Caco-2 (cell line): ENCODE measurements around the gene MAML2. TPM values are rescaled to one million over a fixed set of nuclear protein-coding genes. Genes with fewer than 3 reads are reported as not detected.

Experiments
- BruUV-seq: library from RNA; stranded (reverse); fragments of 400-500 nt; replicated peaks from 2 replicates; lab custom pipeline; 2021; lab: Mats Ljungman, UMichigan
- CTCF ChIA-PET: fragments of 300-600 bp; sonication (Branson Sonifier 250); formaldehyde crosslinking; loops from one replicate; lab custom pipeline; 2022; ENCODE audit warnings: antibody characterized with exemption; lab: Charles Lee
- POLR2A ChIA-PET: fragments of 300-600 bp; sonication (Branson Sonifier 250); formaldehyde crosslinking; loops from one replicate; lab custom pipeline; 2022; ENCODE audit warnings: antibody characterized with exemption; lab: Charles Lee
- DNase-seq, 2 experiments: peaks; one replicate each; pipeline versions ENCODE4 v3.0.0 to v3.0.0-alpha.2; 2020 to 2022
- H3K27me3 ChIP-seq: replicated peaks from 2 replicates; pipeline ENCODE4 v1.6.0; 2011; ENCODE audit warnings: low read length; ENCODE audit not compliant: control insufficient read depth, insufficient read depth
- H3K36me3 ChIP-seq: 2 replicates; pipeline ENCODE4 v1.5.1; 2011; ENCODE audit warnings: low read length; ENCODE audit not compliant: control insufficient read depth, insufficient read depth
- H3K4me1 ChIP-seq: fragments of 250-450 bp; sonication (Bioruptor Pico); 2 replicates; pipeline ENCODE4 v1.5.1; 2020; ENCODE audit warnings: mild to moderate bottlenecking
- H3K4me3 ChIP-seq: 2 replicates; pipeline ENCODE4 v1.5.1; 2011; ENCODE audit warnings: low read depth, mild to moderate bottlenecking, control low read depth, low read length
- H3K9me3 ChIP-seq: fragments of 250-450 bp; sonication (Bioruptor Pico); 2 replicates; pipeline ENCODE4 v1.5.1; 2020; ENCODE audit warnings: mild to moderate bottlenecking, moderate library complexity
- H3K27ac Mint-ChIP-seq: one replicate; pipeline ENCODE4 v1.8.0; 2022; ENCODE audit warnings: mixed read lengths; ENCODE audit not compliant: unreplicated experiment
- H3K27me3 Mint-ChIP-seq: one replicate; pipeline ENCODE4 v1.8.0; 2022; ENCODE audit warnings: mixed read lengths; ENCODE audit not compliant: insufficient read depth, unreplicated experiment
- H3K36me3 Mint-ChIP-seq: one replicate; pipeline ENCODE4 v1.8.0; 2022; ENCODE audit warnings: mild to moderate bottlenecking, mixed read lengths; ENCODE audit not compliant: insufficient read depth, unreplicated experiment
- H3K4me1 Mint-ChIP-seq: one replicate; pipeline ENCODE4 v1.8.0; 2022; ENCODE audit warnings: low read depth, mixed read lengths; ENCODE audit not compliant: unreplicated experiment
- H3K4me3 Mint-ChIP-seq: one replicate; pipeline ENCODE4 v1.8.0; 2022; ENCODE audit warnings: mild to moderate bottlenecking, moderate library complexity, mixed read lengths; ENCODE audit not compliant: unreplicated experiment
- H3K9me3 Mint-ChIP-seq: one replicate; pipeline ENCODE4 v1.8.0; 2022; ENCODE audit warnings: mixed read lengths; ENCODE audit not compliant: unreplicated experiment
- CTCF ChIP-seq, 2 experiments: fragments of 200-600 bp in 1 of 2; IDR thresholded peaks; 1 replicate in 1 of 2; 2 replicates in 1 of 2; pipeline versions ENCODE4 v1.5.1 to v1.8.0; 2011 to 2022; ENCODE audit warnings: antibody characterized with exemption in 1 of 2, control low read depth in 1 of 2, inconsistent platforms in 1 of 2, low read depth in 1 of 2, low read length in 1 of 2, mild to moderate bottlenecking in 1 of 2, moderate library complexity in 1 of 2; ENCODE audit not compliant: insufficient read depth in 1 of 2, severe bottlenecking in 1 of 2, unreplicated experiment in 1 of 2
- intact Hi-C: fragments of 100-400 bp; cut with micrococcal nuclease; formaldehyde crosslinking; loops from one replicate; pipeline ENCODE4 v1.10.0; 2022; ENCODE audit not compliant: unreplicated experiment
- total RNA-seq: library from RNA; stranded (reverse); gene quantifications from 2 replicates; pipeline ENCODE4 v1.2.3, GENCODE V29; 2022

MAML2 gene
- total RNA-seq, 1 experiment from 2014 or later, result 11.5 TPM

- BruUV-seq, result no TSS peak
- no peaks in the 10 kb centered on the region for H3K27me3 ChIP-seq
- no peaks in the 10 kb centered on the region for H3K27me3 Mint-ChIP-seq
- peaks cover 26% of the 10 kb centered on the region for H3K4me1 Mint-ChIP-seq
- H3K4me3 ChIP-seq, result no peak overlapping the region
- H3K36me3 Mint-ChIP-seq, result no peaks in the 10 kb centered on the region
- intact Hi-C loops, result no loop called here
- CTCF ChIA-PET, result no interaction called here
- POLR2A ChIA-PET, result no interaction called here
- H3K9me3 ChIP-seq, result peaks cover 36% of the 10 kb centered on the region
- peaks cover 11% of the 10 kb centered on the region; the same call in 1 of the 2 replicates for H3K4me1 ChIP-seq
- no peaks in the 10 kb centered on the region for H3K36me3 ChIP-seq
- H3K27ac Mint-ChIP-seq, result peak overlapping the region; percentile 5
- peak; percentile 38 to 61 for DNase-seq
- no peak overlapping the region for H3K4me3 Mint-ChIP-seq
- peaks cover 58% of the 10 kb centered on the region for H3K9me3 Mint-ChIP-seq
- TF ChIP-seq CTCF (IDR thresholded peaks at IDR 0.05; ENCODE audit: insufficient read depth in 1 of 2, low read depth in 1 of 2, low read length in 1 of 2, severe bottlenecking in 1 of 2, unreplicated experiment in 1 of 2), result no peak
Measured at GRCh38 chr11:95933594-95933993, 409.4 kb downstream of the MAML2 start.

GRCh38 chr11:95931916-95932315 lies 411.1 kb downstream of the MAML2 start:
- peaks cover 27% of the 10 kb centered on the region for H3K9me3 ChIP-seq
- H3K36me3 Mint-ChIP-seq, result no peaks in the 10 kb centered on the region
- H3K4me1 Mint-ChIP-seq, result peaks cover 13% of the 10 kb centered on the region
- DNase-seq, result no peak
- no peaks in the 10 kb centered on the region for H3K27me3 ChIP-seq
- TF ChIP-seq CTCF (IDR thresholded peaks at IDR 0.05; ENCODE audit: insufficient read depth in 1 of 2, low read depth in 1 of 2, low read length in 1 of 2, severe bottlenecking in 1 of 2, unreplicated experiment in 1 of 2), result no peak
- no TSS peak for BruUV-seq
- intact Hi-C loops, result no loop called here
- ChIA-PET CTCF (no interaction called here), POLR2A (no interaction called here)
- H3K27me3 Mint-ChIP-seq, result no peaks in the 10 kb centered on the region
- no peak overlapping the region for H3K27ac Mint-ChIP-seq
- peaks cover 44% of the 10 kb centered on the region for H3K9me3 Mint-ChIP-seq
- no peaks in the 10 kb centered on the region for H3K36me3 ChIP-seq
- no peak overlapping the region for H3K4me3 ChIP-seq
- peaks cover 5% of the 10 kb centered on the region; the same call in 1 of the 2 replicates for H3K4me1 ChIP-seq
- H3K4me3 Mint-ChIP-seq, result no peak overlapping the region

GRCh38 chr11:95930948-95931347 lies 412.0 kb downstream of the MAML2 start:
- Histone ChIP-seq H3K27me3 (no peaks in the 10 kb centered on the region), H3K36me3 (no peaks in the 10 kb centered on the region), H3K4me1 (peaks cover 5% of the 10 kb centered on the region; the same call in 1 of the 2 replicates), H3K4me3 (no peak overlapping the region), H3K9me3 (peaks cover 22% of the 10 kb centered on the region)
- BruUV-seq, result no TSS peak
- Mint-ChIP-seq H3K36me3 (no peaks in the 10 kb centered on the region), H3K4me1 (peaks cover 13% of the 10 kb centered on the region), H3K27me3 (no peaks in the 10 kb centered on the region), H3K27ac (no peak overlapping the region), H3K4me3 (no peak overlapping the region), H3K9me3 (peaks cover 40% of the 10 kb centered on the region)
- TF ChIP-seq CTCF (IDR thresholded peaks at IDR 0.05; ENCODE audit: insufficient read depth in 1 of 2, low read depth in 1 of 2, low read length in 1 of 2, severe bottlenecking in 1 of 2, unreplicated experiment in 1 of 2), result no peak
- intact Hi-C loops, result no loop called here
- ChIA-PET CTCF (interaction anchor here (0.6 kb wide), 1 partner anchor 353 kb away, joined by 3 read pairs; no protein-coding TSS in a partner anchor), POLR2A (no interaction called here)
- DNase-seq, result no peak
